Loucy (cell line): ENCODE results near the gene ARHGDIB.

Experiments
- H2AFZ ChIP-seq: fragments of 200-600 bp; sonication (generic); 2 replicates; pipeline ENCODE4 v1.6.0; 2016; ENCODE audit warnings: antibody characterized with exemption, mild to moderate bottlenecking, low read length, moderate library complexity
- H3F3A ChIP-seq: fragments of 200-600 bp; 2 replicates; pipeline ENCODE4 v1.6.0; 2016; ENCODE audit warnings: antibody characterized with exemption, low read depth, mild to moderate bottlenecking
- H3K27me3 ChIP-seq: fragments of 200-600 bp; sonication (generic); 2 replicates; pipeline ENCODE4 v1.6.1; 2014; ENCODE audit warnings: low read length, mild to moderate bottlenecking; ENCODE audit not compliant: insufficient read depth, poor library complexity, severe bottlenecking
- H3K36me3 ChIP-seq: fragments of 200-600 bp; sonication (generic); 2 replicates; pipeline ENCODE4 v1.6.1; 2016; ENCODE audit warnings: low read length; ENCODE audit not compliant: insufficient read depth
- H3K4me1 ChIP-seq: fragments of 200-600 bp; sonication (generic); 2 replicates; pipeline ENCODE4 v1.5.1; 2014; ENCODE audit warnings: low read length, mild to moderate bottlenecking; ENCODE audit not compliant: insufficient read depth, poor library complexity, severe bottlenecking
- H3K4me2 ChIP-seq: fragments of 200-600 bp; sonication (generic); 2 replicates; pipeline ENCODE4 v1.6.0; 2014; ENCODE audit warnings: antibody characterized with exemption, low read length, low read depth, mild to moderate bottlenecking; ENCODE audit not compliant: poor library complexity, severe bottlenecking
- H3K4me3 ChIP-seq: fragments of 200-600 bp; sonication (generic); 2 replicates; pipeline ENCODE4 v1.5.1; 2014; ENCODE audit warnings: low read length, mild to moderate bottlenecking, mixed read lengths; ENCODE audit not compliant: poor library complexity, severe bottlenecking
- H3K79me2 ChIP-seq: fragments of 200-600 bp; sonication (generic); 2 replicates; pipeline ENCODE4 v1.6.1; 2014; ENCODE audit warnings: low read length; ENCODE audit not compliant: insufficient read depth
- H3K9ac ChIP-seq: fragments of 200-600 bp; sonication (generic); 2 replicates; pipeline ENCODE4 v1.6.0; 2014; ENCODE audit warnings: mild to moderate bottlenecking, low read depth, low read length, moderate library complexity; ENCODE audit not compliant: poor library complexity, severe bottlenecking
- H3K9me2 ChIP-seq: fragments of 200-600 bp; sonication (generic); replicated peaks from 2 replicates; pipeline ENCODE4 v1.6.1; 2016; ENCODE audit warnings: low read depth, low read length, mixed read lengths
- H3K9me3 ChIP-seq: fragments of 200-600 bp; sonication (generic); 2 replicates; pipeline ENCODE4 v1.6.1; 2014; ENCODE audit warnings: mild to moderate bottlenecking, antibody characterized with exemption, low read length, low read depth; ENCODE audit not compliant: insufficient read depth
- H4K20me1 ChIP-seq: fragments of 200-600 bp; sonication (generic); 2 replicates; pipeline ENCODE4 v1.6.0; 2014; ENCODE audit warnings: antibody characterized with exemption, low read length, mild to moderate bottlenecking; ENCODE audit not compliant: insufficient read depth, poor library complexity, severe bottlenecking
- CTCF ChIP-seq: fragments of 200-600 bp; sonication (generic); conservative IDR thresholded peaks from 2 replicates; pipeline ENCODE4 v1.5.1; 2014; ENCODE audit warnings: mild to moderate bottlenecking, antibody characterized with exemption, low read length
- EZH2phosphoT487 ChIP-seq: fragments of 200-600 bp; IDR thresholded peaks from 2 replicates; pipeline ENCODE4 v1.6.1; 2018; ENCODE audit warnings: antibody characterized with exemption, mild to moderate bottlenecking, moderate library complexity, borderline replicate concordance

ARHGDIB gene

GRCh38 chr12:15005064-15005463 lies 43.7 kb upstream of the ARHGDIB start:
- Histone ChIP-seq H3K9me2 (no peaks in the 10 kb centered on the region), H2AFZ (no peak overlapping the region), H3K27me3 (peaks cover 7% of the 10 kb centered on the region), H3K4me3 (no peak overlapping the region), H3F3A (no peaks in the 10 kb centered on the region), H3K36me3 (no peaks in the 10 kb centered on the region), H3K79me2 (no peaks in the 10 kb centered on the region), H3K4me2 (no peak overlapping the region), H3K9me3 (no peaks in the 10 kb centered on the region), H3K4me1 (no peaks in the 10 kb centered on the region), H3K9ac (no peak overlapping the region), H4K20me1 (no peaks in the 10 kb centered on the region)
- no peak for TF ChIP-seq EZH2phosphoT487
- TF ChIP-seq CTCF: no peak

- Histone ChIP-seq H3K27me3 (peaks cover 7% of the 10 kb centered on the region), H3K4me3 (no peak overlapping the region), H3K36me3 (no peaks in the 10 kb centered on the region), H3K4me1 (no peaks in the 10 kb centered on the region), H4K20me1 (no peaks in the 10 kb centered on the region), H3K9me2 (no peaks in the 10 kb centered on the region), H3K9me3 (no peaks in the 10 kb centered on the region), H3F3A (no peaks in the 10 kb centered on the region), H2AFZ (no peak overlapping the region), H3K4me2 (no peak overlapping the region), H3K79me2 (no peaks in the 10 kb centered on the region), H3K9ac (no peak overlapping the region)
- TF ChIP-seq EZH2phosphoT487: no peak
- TF ChIP-seq CTCF: no peak
Observed at GRCh38 chr12:15004421-15004820, 43.0 kb upstream of the ARHGDIB start.

GRCh38 chr12:15001733-15002382 lies 40.5 kb upstream of the ARHGDIB start:
- no peak overlapping the region for H3K9ac ChIP-seq
- H3K79me2 ChIP-seq: no peaks in the 10 kb centered on the region
- H3K9me3 ChIP-seq: no peaks in the 10 kb centered on the region
- H3K36me3 ChIP-seq: no peaks in the 10 kb centered on the region
- no peak overlapping the region for H2AFZ ChIP-seq
- no peak overlapping the region for H3K4me3 ChIP-seq
- H3K9me2 ChIP-seq: no peaks in the 10 kb centered on the region
- no peaks in the 10 kb centered on the region for H3K4me1 ChIP-seq
- H3K27me3 ChIP-seq: peaks cover 7% of the 10 kb centered on the region
- H3F3A ChIP-seq: no peaks in the 10 kb centered on the region
- TF ChIP-seq EZH2phosphoT487: no peak
- TF ChIP-seq CTCF: no peak
- H4K20me1 ChIP-seq: no peaks in the 10 kb centered on the region
- H3K4me2 ChIP-seq: no peak overlapping the region
